Measurements from ENCODE around the gene SMARCA4. TPM values are rescaled to one million over a fixed set of nuclear protein-coding genes. Genes with fewer than 3 reads are reported as not detected.

Gene SMARCA4
- total and polyA plus RNA-seq, 2 donors from 2014 or later, result 59.8 to 124 TPM

DNA sequence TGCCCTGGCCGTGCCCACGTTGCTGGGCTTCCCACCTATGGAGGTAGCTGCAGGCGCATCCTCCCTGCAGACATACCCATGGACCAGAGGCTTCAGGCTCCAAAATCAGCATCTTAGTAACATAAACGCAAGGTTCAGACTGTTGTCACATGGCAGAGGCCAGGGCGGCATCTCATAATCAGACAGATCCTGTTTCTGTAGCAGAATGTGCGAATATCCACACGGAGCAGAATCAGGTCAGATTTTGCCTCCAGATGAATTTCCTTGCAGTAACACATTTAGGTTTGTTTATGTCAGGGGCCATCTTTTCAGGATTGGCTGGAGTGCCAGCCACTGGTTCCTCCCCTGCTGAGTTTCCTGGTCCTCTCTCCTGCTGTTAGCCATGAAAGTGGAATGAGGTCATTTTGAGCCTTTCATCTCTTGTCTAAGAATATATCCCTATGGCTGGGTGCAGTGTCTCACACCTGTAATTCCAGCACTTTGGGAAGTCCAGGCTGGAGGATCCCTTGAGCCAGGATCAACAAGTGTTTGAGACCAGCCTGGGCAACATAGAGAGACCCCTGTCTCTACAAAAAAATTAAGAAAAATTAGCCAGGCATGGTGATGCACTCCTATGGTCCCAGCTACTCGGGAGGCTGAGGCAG lies 20.5 kb downstream of the SMARCA4 start:
- H3K4me3 ChIP-seq (ENCODE audit: low read length in 3 of 3), result no peak overlapping the region
- H3K27me3 ChIP-seq (ENCODE audit: control insufficient read depth, insufficient read depth, low read length), result no peaks in the 10 kb centered on the region
- TF ChIP-seq, protein P1, sequence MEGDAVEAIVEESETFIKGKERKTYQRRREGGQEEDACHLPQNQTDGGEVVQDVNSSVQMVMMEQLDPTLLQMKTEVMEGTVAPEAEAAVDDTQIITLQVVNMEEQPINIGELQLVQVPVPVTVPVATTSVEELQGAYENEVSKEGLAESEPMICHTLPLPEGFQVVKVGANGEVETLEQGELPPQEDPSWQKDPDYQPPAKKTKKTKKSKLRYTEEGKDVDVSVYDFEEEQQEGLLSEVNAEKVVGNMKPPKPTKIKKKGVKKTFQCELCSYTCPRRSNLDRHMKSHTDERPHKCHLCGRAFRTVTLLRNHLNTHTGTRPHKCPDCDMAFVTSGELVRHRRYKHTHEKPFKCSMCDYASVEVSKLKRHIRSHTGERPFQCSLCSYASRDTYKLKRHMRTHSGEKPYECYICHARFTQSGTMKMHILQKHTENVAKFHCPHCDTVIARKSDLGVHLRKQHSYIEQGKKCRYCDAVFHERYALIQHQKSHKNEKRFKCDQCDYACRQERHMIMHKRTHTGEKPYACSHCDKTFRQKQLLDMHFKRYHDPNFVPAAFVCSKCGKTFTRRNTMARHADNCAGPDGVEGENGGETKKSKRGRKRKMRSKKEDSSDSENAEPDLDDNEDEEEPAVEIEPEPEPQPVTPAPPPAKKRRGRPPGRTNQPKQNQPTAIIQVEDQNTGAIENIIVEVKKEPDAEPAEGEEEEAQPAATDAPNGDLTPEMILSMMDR (IDR thresholded peaks at IDR 0.05; ENCODE audit: borderline replicate concordance, extremely low read depth, insufficient read depth), result no peak
- no peaks in the 10 kb centered on the region for H3K9me3 ChIP-seq (ENCODE audit: control insufficient read depth in 2 of 3, insufficient read depth in 1 of 3, low read length in 3 of 3)
- peak overlapping the region; percentile 33 to 37 for H3K27ac ChIP-seq (ENCODE audit: low read depth in 2 of 2, low read length in 2 of 2)
- H3K36me3 ChIP-seq (ENCODE audit: control insufficient read depth in 2 of 3, insufficient read depth in 3 of 3, low read length in 3 of 3), result peaks cover 0 to 15% (median 2%) of the 10 kb centered on the region in 3 donors
- intact Hi-C loops (cut with DNase I), result no loop called here
- no peak for FAIRE-seq
- H3K4me1 ChIP-seq (ENCODE audit: control insufficient read depth in 2 of 3, insufficient read depth in 2 of 3, low read depth in 1 of 3, low read length in 3 of 3), result peaks cover 0 to 32% (median 27%) of the 10 kb centered on the region in 3 donors
- H3K9ac ChIP-seq (ENCODE audit: low read length in 3 of 3), result no peak overlapping the region
- DNase-seq, result no peak

DNA sequence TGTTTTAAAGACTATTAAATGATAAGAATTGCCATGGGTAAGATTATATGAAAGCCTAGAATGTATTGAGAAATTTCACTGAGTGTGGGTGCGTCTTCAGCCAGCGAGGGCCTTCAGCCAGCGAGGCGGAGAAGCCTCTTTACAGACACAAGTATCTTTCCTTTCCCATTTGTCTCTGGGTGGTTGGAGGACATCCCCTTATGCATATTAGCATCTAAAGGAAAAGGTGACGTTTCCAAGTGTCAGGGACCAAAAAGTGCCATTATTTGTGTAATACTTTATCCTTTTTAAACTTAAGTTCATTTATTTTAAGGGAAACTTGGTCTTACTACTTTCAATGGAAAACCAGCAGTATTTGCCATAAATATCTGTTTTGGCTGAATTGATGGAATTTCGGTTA lies 22.2 kb downstream of the SMARCA4 start:
- no peaks in the 10 kb centered on the region for H3K27me3 ChIP-seq (ENCODE audit: control insufficient read depth, insufficient read depth, low read length)
- no peak for FAIRE-seq

DNA sequence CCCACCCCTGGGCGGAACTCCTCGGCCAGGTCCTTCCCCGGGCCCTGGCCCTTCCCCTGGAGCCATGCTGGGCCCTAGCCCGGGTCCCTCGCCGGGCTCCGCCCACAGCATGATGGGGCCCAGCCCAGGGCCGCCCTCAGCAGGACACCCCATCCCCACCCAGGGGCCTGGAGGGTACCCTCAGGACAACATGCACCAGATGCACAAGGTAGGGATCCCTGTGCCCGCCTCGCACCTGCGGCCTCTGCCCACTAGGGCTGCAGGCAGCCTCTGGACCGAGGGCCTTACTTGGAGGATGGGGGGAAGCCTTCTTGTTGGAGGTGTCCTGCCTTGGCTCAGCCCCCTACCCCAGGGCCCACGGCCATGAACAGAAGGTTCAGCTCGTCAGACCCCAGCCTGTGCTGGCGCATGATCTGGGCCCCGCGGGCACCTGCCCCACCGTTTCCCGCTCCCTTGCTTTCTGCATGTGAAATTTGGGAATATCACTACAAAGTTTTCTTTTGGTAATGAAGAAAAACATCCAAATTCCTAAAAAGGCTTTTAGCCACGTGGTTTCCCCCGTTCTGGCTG lies 23.4 kb downstream of the SMARCA4 start:
- intact Hi-C loops (cut with DNase I), result no loop called here
- Histone ChIP-seq H3K9ac (ENCODE audit: low read length in 3 of 3) (no peak overlapping the region), H3K4me1 (ENCODE audit: control insufficient read depth in 2 of 3, insufficient read depth in 2 of 3, low read depth in 1 of 3, low read length in 3 of 3) (peaks cover 0 to 19% (median 18%) of the 10 kb centered on the region in 3 donors), H3K27me3 (ENCODE audit: control insufficient read depth, insufficient read depth, low read length) (no peaks in the 10 kb centered on the region), H3K9me3 (ENCODE audit: control insufficient read depth in 2 of 3, insufficient read depth in 1 of 3, low read length in 3 of 3) (no peaks in the 10 kb centered on the region), H3K36me3 (ENCODE audit: control insufficient read depth in 2 of 3, insufficient read depth in 3 of 3, low read length in 3 of 3) (peaks cover 0 to 30% (median 12%) of the 10 kb centered on the region in 3 donors), H3K4me3 (ENCODE audit: low read length in 3 of 3) (no peak overlapping the region), H3K27ac (ENCODE audit: low read depth in 2 of 2, low read length in 2 of 2) (no peak overlapping the region)
- TF ChIP-seq, protein P1 (IDR thresholded peaks at IDR 0.05; ENCODE audit: borderline replicate concordance, extremely low read depth, insufficient read depth), result no peak
- DNase-seq (no peak), FAIRE-seq (no peak)

More for the DNA sequence above, 22.2 kb downstream of the SMARCA4 start:
- intact Hi-C loops (cut with DNase I), result no loop called here
- Histone ChIP-seq H3K36me3 (ENCODE audit: control insufficient read depth in 2 of 3, insufficient read depth in 3 of 3, low read length in 3 of 3) (peaks cover 0 to 21% (median 5%) of the 10 kb centered on the region in 3 donors), H3K4me1 (ENCODE audit: control insufficient read depth in 2 of 3, insufficient read depth in 2 of 3, low read depth in 1 of 3, low read length in 3 of 3) (peaks cover 0 to 19% (median 18%) of the 10 kb centered on the region in 3 donors), H3K4me3 (ENCODE audit: low read length in 3 of 3) (no peak overlapping the region), H3K9ac (ENCODE audit: low read length in 3 of 3) (no peak overlapping the region), H3K27ac (ENCODE audit: low read depth in 2 of 2, low read length in 2 of 2) (no peak overlapping the region), H3K9me3 (ENCODE audit: control insufficient read depth in 2 of 3, insufficient read depth in 1 of 3, low read length in 3 of 3) (no peaks in the 10 kb centered on the region)
- no peak for DNase-seq
- TF ChIP-seq, protein P1 (IDR thresholded peaks at IDR 0.05; ENCODE audit: borderline replicate concordance, extremely low read depth, insufficient read depth), result no peak

Data from kidney (tissue), 14 donors.